Stimulated activated CD8-positive, alpha-beta memory T cell treated with anti-CD3 and anti-CD28 coated beads, Interleukin-4, amount 100 ng/mL, for 24 hours (primary cell): ENCODE measurements around the gene TMEM244.
"Not testable (repeated sequence)": the region's sequence is repeated elsewhere in the genome, so short reads cannot be mapped to it uniquely, and the experiment has no call there.

Experiments used
- DNase-seq: peaks from one replicate; pipeline ENCODE4 v3.0.0-alpha.2; 2020; ENCODE audit warnings: low read depth

TMEM244 gene, protein sequence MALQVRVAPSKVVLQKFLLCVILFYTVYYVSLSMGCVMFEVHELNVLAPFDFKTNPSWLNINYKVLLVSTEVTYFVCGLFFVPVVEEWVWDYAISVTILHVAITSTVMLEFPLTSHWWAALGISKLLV

GRCh38 chr6:129860908-129861665 lies at the start of gene TMEM244:
Gene TMEM244, minus strand, starts transcription at chr6:129861315. Its CDS starts 127 bp downstream, at chr6:129861188.
- DNase-seq, result no peak

DNA sequence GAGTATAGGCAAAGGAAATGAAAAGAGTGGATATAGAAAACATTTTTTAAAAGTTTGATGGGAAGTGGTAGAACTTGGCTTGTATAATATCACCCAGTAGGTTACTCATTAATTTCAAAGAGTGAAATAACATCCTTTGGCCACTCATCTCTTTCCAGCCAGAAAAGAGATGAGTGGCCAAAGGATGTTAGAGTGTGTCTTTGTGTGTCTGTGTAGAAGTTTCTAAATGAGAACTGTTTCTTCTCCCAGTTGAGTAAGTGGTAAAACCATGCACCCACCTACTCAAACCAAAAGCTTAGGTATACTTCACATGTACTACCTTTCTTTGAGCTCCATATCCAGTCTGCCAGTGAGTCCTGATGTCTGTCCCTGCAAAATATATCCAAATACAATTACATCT lies 47.7 kb upstream of the TMEM244 start:
- DNase-seq, result no peak

- no peak for DNase-seq
Observed at GRCh38 chr6:129908356-129908755, 47.2 kb upstream of the TMEM244 start.

- no peak for DNase-seq
Observed at GRCh38 chr6:129906515-129907077, 45.5 kb upstream of the TMEM244 start.

- DNase-seq, result no peak
Observed at GRCh38 chr6:129903082-129903481, 42.0 kb upstream of the TMEM244 start.

DNA sequence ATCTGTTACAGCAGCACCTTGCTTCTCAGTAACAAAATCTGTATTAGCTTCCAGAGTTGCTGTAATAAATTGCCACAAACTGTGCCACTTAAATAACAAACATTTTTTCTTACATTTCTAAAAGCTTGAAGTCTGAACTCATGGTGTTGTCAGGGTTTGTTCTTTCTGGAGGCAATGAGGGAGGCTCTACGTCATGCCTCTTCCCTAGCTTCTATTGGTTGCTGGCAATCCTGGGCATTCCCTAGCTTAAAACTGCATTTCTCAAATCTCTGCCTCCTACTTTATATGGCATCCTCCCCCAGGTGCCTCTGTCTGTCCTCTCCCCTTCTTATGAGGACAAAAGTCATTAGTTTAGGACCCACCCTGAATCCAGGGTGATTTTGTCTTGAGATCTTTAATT lies 41.6 kb upstream of the TMEM244 start:
- DNase-seq, result no peak

DNA sequence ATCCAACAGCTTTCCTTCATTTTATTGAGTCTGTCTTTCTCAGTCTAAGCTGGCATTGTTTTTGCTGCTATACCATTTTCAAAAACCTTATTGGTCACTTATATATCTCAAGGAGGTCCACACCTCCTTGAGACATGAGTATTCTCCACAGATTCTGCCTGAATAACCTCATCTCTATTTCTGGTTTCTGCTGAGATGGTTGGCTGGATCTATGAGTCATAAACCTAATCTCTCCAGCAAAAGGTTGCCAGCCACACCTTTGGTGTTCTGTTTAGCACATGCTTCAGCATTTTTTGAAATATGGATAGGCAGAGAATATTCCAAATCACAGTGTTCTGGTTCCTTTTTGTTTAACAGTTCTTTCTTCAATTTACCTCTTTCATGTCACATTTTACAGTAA lies 40.8 kb upstream of the TMEM244 start:
- no peak for DNase-seq

DNA sequence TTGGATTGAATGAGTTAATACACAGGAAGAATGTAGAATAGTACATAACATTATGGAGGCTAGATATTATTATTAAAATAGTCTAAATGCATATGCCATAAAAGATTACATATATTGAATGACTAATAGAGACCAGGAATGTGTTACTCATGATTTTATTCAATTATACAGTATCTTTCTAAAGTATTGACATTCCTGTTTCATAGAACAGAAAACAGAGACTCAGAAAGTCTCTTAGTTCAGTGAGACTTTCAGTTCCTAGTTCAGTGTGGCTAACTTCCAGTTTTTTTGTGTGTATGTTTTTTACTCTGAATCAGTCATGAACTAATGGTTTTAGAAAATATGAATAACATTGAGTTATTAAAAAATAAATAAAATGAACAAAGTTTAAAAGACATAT lies 34.6 kb upstream of the TMEM244 start:
- DNase-seq, result no peak

DNA sequence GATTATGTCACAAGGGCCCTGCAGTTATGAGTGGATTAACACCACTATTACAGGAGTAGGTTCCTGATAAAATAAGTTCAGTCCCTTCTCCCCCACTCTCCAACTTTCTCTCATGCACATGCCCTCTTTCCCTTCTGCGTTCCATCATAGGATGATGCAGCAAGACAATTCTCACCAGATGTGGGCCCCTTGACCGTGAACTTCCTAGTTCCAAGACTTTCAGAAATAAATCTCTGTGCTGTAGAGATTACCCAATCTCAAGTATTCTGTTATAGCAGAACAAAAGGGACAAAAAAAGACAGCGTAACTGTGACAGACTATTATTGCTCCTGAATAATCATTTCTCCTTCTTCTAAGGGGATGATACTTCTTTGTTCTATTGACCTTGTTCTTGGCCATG lies 33.8 kb upstream of the TMEM244 start:
- no peak for DNase-seq

GRCh38 chr6:129893640-129894039 lies 32.5 kb upstream of the TMEM244 start:
- DNase-seq, result no peak

DNA sequence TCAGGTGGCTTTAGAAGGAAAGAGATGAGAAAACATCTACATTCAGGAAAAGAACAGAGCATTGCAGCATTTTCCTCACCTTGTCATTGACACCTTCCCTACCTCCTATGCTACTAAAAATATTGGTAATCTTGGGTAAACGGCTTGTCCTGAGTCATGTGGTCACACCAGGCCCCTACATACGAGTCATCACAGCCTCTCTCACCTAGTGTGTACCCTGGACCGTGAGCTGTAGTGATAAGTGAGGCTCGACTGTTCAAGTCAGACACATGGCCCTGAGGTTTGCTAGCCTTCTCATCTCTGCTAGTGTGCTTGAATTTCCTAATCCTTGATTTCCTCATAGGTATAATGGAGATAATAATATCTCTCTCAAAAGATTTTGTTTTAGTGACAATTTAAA lies 29.6 kb upstream of the TMEM244 start:
- no peak for DNase-seq

- no peak for DNase-seq
Observed at GRCh38 chr6:129890164-129890563, 29.0 kb upstream of the TMEM244 start.

GRCh38 chr6:129889580-129889979 lies 28.5 kb upstream of the TMEM244 start:
- no peak for DNase-seq

DNA sequence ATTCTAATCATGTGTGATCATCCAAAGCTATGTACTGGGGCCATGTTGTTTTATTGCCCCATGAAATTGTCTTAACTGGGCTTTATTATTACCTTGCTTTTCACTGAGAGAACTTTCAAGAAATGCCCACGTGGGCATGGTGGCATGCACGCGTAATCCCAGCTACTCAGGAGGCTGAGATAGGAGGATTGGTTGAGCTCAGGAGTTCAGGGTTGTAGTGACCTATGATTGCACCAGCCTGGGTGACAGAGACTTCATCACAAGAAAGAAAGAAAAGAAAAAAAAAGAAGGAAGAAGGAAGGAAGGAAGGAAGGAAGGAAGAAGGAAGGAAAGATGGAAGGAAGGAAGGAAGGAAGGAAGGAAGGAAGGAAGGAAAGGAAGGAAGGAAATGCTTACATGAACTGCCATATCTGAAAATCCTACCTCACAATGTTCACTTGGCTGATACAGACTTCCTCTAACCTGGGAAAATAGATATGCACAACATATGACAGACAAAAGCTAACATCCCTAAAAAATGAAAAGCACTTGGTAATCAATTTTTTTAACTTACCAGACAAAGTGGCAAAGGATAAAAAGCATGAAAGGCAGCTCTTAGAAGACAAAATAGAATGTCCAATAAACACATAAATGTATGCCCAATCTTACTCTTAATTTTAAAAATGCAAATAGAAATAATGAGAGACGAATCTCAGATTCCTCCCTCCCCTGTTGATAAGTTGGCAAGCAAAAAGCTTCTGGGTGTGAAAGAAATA lies 25.5 kb upstream of the TMEM244 start:
- no peak for DNase-seq

DNA sequence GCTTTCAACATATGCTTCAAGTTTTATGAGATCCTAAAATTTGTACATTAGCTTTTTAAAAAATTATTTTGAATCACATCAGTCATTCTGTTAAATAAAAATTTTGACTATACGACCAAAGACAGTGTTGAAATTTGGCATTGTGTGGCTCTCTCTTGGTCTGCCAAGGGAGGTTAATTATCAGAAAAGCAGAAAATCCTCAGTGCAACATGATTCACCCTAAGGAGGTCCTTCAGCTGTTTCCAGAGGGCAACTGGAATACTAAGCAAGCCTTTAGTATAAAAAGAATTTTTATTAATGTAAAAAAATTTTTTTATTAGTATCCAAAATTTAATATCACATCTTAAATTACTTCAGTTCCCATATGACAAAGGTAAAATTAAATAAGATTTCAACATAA lies 23.1 kb upstream of the TMEM244 start:
- no peak for DNase-seq

DNA sequence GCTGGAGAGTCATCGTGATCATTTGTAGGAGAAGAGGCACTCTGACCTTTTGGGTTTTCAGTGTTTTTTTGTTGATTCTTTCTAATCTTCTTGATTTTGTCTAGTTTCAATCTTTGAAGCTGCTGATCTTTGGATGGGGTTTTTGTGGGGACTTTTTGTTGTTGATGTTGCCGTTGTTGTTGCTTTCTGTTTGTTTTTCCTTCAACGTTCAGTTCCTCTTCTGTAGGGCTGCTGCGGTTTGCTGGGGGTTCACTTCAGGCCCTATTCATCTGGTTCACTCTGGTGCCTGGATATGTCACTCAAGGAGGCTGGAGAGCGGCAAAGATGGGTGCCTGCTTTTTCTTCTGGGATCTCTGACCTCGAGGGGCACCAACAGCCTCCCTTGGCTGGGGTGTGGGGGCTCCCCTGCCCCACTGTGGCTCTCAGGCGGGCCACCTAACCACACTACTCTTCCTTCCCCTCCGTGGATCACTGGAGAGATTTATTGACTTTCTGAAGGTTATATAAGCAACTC lies 21.5 kb upstream of the TMEM244 start:
- no peak for DNase-seq

- not testable (repeated sequence) for DNase-seq
Observed at GRCh38 chr6:129877894-129878293, 16.8 kb upstream of the TMEM244 start.

DNA sequence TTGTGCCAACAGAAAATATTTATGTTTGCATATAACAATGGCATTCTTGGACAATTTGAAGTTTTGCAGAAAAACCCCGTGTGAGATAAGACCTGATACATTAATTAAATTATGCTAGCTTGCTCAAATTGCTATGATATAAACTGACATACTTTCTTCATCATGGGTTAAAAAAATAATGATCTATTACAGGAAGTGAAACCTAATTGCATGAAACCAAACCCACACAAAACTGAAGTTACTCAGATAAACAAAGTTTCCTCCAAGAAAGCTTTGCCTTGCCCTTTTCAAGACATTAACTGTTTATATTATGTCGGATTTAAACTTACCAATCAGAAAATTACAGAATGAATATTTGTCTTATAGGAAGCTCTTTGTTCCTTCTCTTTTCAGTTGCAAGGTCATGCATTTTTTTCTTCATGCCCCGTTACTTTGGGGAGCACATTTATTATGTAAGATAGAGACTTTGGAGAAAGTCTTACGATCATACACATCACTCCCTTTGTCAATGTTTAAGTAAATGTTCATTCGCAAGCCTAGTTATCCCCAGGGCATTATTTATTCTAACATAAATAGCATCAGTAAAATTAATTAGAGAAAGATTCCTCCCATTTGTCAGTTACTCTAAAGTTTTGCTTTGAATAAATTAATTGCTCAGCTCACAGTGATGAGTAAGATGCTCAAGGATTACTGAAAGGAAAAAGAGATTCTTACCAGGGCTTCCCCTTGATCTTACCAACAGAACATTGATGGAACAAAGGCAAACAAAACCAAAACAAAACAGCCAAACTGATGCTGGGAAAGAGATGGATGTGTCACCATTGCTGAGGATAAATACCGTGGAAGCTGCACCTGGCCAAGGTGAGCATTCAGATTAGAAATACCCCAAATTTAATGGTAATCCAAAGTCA lies 14.8 kb upstream of the TMEM244 start:
- no peak for DNase-seq

- no peak for DNase-seq
Observed at GRCh38 chr6:129874837-129875236, 13.7 kb upstream of the TMEM244 start.

- no peak for DNase-seq
Observed at GRCh38 chr6:129872586-129872985, 11.5 kb upstream of the TMEM244 start.

DNA sequence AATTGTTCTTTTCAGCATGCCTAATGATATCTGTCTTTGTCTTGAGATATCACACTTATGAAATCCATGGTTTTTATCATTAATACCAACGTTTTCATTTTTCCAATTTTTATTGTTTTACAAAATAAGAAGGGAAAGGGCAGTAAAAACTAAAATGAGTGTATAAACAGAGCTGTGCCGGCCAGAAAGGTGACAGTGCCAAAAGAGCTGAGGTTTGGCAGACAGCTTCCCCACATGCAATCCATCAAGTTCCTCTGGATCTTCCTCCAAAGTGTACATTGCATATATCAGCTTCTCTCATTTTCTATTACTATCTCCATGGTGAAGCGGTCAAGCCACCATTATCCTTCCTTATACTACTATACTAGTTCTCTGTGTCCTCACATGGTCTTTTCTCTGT lies 10.1 kb upstream of the TMEM244 start:
- DNase-seq, result no peak

GRCh38 chr6:129867403-129867802 lies 6.3 kb upstream of the TMEM244 start:
- DNase-seq, result no peak
